D721Med (cell line): ENCODE data around the gene GPC6.

Experiments used
- DNase-seq: peaks from one replicate; pipeline ENCODE4 v3.0.0; 2011; ENCODE audit warnings: low spot score; ENCODE audit not compliant: insufficient read length
- FAIRE-seq: peaks from 2 replicates; lab custom pipeline; 2011; peaks lifted over from hg19 to GRCh38; lab: Jason Lieb, UNC
- CTCF ChIP-seq: IDR thresholded peaks from 2 replicates; pipeline ENCODE4 v1.5.1; 2012; ENCODE audit warnings: mild to moderate bottlenecking, control low read depth; ENCODE audit not compliant: insufficient read depth; ENCODE audit errors: missing control alignments

Gene GPC6

DNA sequence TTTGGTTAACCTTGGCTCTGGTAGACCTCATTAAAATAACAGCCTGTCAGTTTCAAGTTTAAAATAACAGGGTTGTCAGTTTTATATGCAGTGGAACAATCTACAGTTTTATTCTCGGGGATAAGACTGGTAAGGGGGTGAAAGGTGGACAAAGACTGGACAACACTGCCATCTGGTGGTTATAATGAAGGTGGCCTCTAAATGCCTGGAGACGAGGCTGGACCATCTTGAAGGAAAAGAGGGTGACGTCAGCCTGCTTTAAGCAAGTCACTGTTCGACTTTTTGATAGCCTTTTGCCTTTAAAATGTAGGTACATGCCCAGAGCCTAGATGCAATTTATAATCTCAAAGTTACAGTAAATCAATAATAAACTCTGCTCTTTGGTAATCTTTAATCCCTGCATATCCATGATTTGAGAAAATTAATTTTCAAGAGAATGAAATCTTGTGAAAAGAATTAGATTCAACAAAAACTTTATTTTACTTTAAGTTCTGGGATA is 1135.9 kb downstream of the GPC6 start:
- peak; percentile 98 for FAIRE-seq
- peak; percentile 86 for TF ChIP-seq CTCF

DNA sequence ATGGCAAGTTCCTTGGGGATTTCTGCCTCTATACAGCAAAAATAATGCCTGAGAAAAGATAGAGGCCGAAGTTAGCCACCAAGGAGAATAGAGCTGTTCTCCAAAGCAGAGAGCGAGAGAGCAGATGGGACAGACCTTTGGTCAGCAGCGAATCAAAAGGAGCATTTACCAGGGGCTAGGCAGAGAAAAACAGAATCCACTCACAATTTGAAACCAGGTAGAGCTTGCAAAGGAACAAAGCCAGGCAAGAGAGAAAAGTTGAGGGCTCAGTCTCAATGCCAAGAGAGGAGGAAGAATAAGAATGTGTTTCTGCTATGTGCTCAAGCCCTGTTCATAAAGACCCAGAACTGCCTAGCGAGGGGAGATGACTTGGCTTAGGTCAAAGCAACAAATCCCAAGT is 1140.1 kb downstream of the GPC6 start:
- no peak for TF ChIP-seq CTCF
- no peak for FAIRE-seq
- DNase-seq, result no peak

More for the DNA sequence above, 1135.9 kb downstream of the GPC6 start:
- peak; percentile 26 for DNase-seq

- FAIRE-seq (no peak), DNase-seq (no peak)
These were observed 1143.4 kb downstream of the GPC6 start for GRCh38 chr13:94369972-94370436.

GRCh38 chr13:94371855-94372254 is 1145.2 kb downstream of the GPC6 start:
- no peak for FAIRE-seq
- DNase-seq, result no peak
- TF ChIP-seq CTCF, result no peak

More at GRCh38 chr13:94369972-94370436, 1143.4 kb downstream of the GPC6 start:
- TF ChIP-seq CTCF, result no peak

DNA sequence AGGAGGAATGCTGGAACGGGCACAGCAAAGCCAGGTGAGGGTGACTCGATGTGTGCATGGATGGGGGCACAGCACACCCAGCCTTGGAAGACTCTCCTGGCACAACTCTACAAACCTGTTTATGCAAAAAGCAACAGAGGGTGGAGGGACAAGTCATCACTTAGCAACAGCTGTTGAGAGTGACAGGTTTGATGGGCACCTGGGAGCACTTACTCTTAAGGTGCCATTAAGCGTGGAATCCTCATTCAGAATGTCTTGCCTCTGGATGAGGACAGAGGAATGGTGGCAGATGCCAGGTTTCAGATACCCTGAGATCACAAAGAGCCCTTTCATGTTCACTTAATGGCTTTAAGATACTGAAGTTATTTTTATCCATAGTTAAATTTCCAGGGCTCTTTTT is 1155.9 kb downstream of the GPC6 start:
- no peak for FAIRE-seq
- no peak for TF ChIP-seq CTCF
- DNase-seq, result no peak

DNA sequence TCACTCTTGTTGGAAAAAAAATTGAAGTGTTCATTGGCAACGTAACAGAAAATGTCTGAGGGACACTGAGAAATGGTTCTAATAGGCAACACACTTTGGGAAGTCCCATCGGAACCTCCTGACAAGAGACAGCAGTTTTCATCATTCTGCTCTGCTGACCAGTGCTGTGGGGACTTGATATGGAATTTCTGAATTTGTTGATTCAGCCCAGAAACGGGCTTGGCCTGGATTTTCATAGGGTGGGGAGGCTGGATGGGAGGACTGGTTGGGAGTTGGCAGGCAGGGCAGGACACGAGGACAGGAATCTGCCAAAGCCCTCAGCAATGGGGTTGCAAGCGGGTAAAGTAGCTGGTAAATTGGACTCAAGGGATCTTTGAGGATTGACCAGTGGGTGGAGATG is 1156.4 kb downstream of the GPC6 start:
- DNase-seq (no peak), FAIRE-seq (no peak)
- TF ChIP-seq CTCF, result no peak

- no peak for TF ChIP-seq CTCF
- DNase-seq, result no peak
- FAIRE-seq, result no peak
These were observed 1157.8 kb downstream of the GPC6 start for GRCh38 chr13:94384231-94384905.
